ENCODE results near the gene BRAT1.

Gene BRAT1

GRCh38 chr7:2495418-2496299 lies 59.7 kb downstream of the BRAT1 start:
- DNase-seq (ENCODE audit: low spot score), result no peak

GRCh38 chr7:2494191-2495130 lies 60.9 kb downstream of the BRAT1 start:
- DNase-seq (ENCODE audit: low spot score), result no peak

GRCh38 chr7:2493205-2494164 lies 61.8 kb downstream of the BRAT1 start:
- DNase-seq (ENCODE audit: low spot score), result no peak

- no peak for DNase-seq (ENCODE audit: low spot score)
Observed at GRCh38 chr7:2492038-2492437, 63.3 kb downstream of the BRAT1 start.

- DNase-seq (ENCODE audit: low spot score), result no peak
Observed at GRCh38 chr7:2490181-2490651, 65.1 kb downstream of the BRAT1 start.

GRCh38 chr7:2488681-2489080 lies 66.6 kb downstream of the BRAT1 start:
- DNase-seq (ENCODE audit: low spot score), result no peak

GRCh38 chr7:2488272-2488645 lies 67.1 kb downstream of the BRAT1 start:
- no peak for DNase-seq (ENCODE audit: low spot score)
